CD4-positive, alpha-beta T cell (primary cell): ENCODE measurements around the gene C19orf81. TPM values are rescaled to one million over a fixed set of nuclear protein-coding genes. Genes with fewer than 3 reads are reported as not detected.

ENCODE experiments used
- ATAC-seq: fragments of 200-7000 bp; cut with Tn5 transposase; one replicate; pipeline ENCODE4 v1.10.0; 2022; ENCODE audit warnings: mild to moderate bottlenecking; ENCODE audit not compliant: poor library complexity
- CTCF ChIA-PET: fragments of 350-600 bp; sonication (Branson Sonifier 250); formaldehyde crosslinking; loops from one replicate; lab custom pipeline; 2021; ENCODE audit warnings: antibody characterized with exemption, inconsistent platforms; lab: Charles Lee
- POLR2A ChIA-PET: fragments of 350-600 bp; sonication (Branson Sonifier 250); formaldehyde crosslinking; loops from one replicate; lab custom pipeline; 2021; ENCODE audit warnings: antibody characterized with exemption, inconsistent platforms; lab: Charles Lee
- DNase-seq, 14 experiments: peaks; one replicate each; pipeline ENCODE4 v3.0.0-alpha.2; 2013 to 2020; ENCODE audit warnings: mixed read lengths in 2 of 14
- H3K27ac ChIP-seq, 2 donors: one replicate each; pipeline versions ENCODE4 v1.5.1 to v1.7.0; 2013; ENCODE audit warnings: low read length in 2 of 2, low read depth in 1 of 2, mild to moderate bottlenecking in 1 of 2
- H3K27me3 ChIP-seq, 2 experiments: 1 replicate in 1 of 2; 2 replicates in 1 of 2; pipeline versions ENCODE4 v1.6.1 to v1.7.0; 2013; ENCODE audit warnings: low read length in 2 of 2, control low read depth in 1 of 2, mild to moderate bottlenecking in 1 of 2, moderate library complexity in 1 of 2; ENCODE audit not compliant: insufficient read depth in 2 of 2, control insufficient read depth in 1 of 2
- H3K36me3 ChIP-seq: one replicate; pipeline ENCODE4 v1.6.1; 2013; ENCODE audit warnings: low read length, control low read depth; ENCODE audit not compliant: insufficient read depth
- H3K4me1 ChIP-seq: one replicate; pipeline ENCODE4 v1.6.1; 2013; ENCODE audit warnings: low read length, control low read depth; ENCODE audit not compliant: insufficient read depth
- H3K4me3 ChIP-seq: one replicate; pipeline ENCODE4 v1.5.1; 2013; ENCODE audit warnings: mild to moderate bottlenecking, low read length, moderate library complexity
- H3K9me3 ChIP-seq, 2 experiments: 1 replicate in 1 of 2; 2 replicates in 1 of 2; pipeline versions ENCODE4 v1.6.1 to v1.7.0; 2013; ENCODE audit warnings: low read length in 2 of 2, mild to moderate bottlenecking in 2 of 2, control low read depth in 1 of 2, moderate library complexity in 1 of 2; ENCODE audit not compliant: control insufficient read depth in 1 of 2, insufficient read depth in 1 of 2
- H3K27ac Mint-ChIP-seq: one replicate; pipeline ENCODE4 v1.8.0; 2020; ENCODE audit warnings: mixed read lengths
- H3K27me3 Mint-ChIP-seq: one replicate; pipeline ENCODE4 v1.8.0; 2021; ENCODE audit warnings: mixed read lengths
- H3K36me3 Mint-ChIP-seq: one replicate; pipeline ENCODE4 v1.8.0; 2021; ENCODE audit warnings: low read depth, mixed read lengths
- H3K4me1 Mint-ChIP-seq: one replicate; pipeline ENCODE4 v1.8.0; 2021; ENCODE audit warnings: low read depth, mixed read lengths
- H3K4me3 Mint-ChIP-seq: one replicate; pipeline ENCODE4 v1.8.0; 2020; ENCODE audit warnings: mild to moderate bottlenecking, mixed read lengths
- H3K9me3 Mint-ChIP-seq: one replicate; pipeline ENCODE4 v1.8.0; 2020; ENCODE audit warnings: mixed read lengths
- CTCF ChIP-seq: fragments of 200-600 bp; IDR thresholded peaks from one replicate; pipeline ENCODE4 v1.8.0; 2022; ENCODE audit warnings: antibody characterized with exemption, mild to moderate bottlenecking
- intact Hi-C, 2 experiments: fragments of 100-400 bp; cut with DNase I in 1 of 2; cut with micrococcal nuclease in 1 of 2; formaldehyde crosslinking; loops; one replicate each; pipeline versions ENCODE4 v1.15.1 to v1.9.0; 2023 to 2025; cut with DNase I, micrococcal nuclease
- total RNA-seq, 174 experiments: library from RNA in 2 of 174; stranded (reverse) in 2 of 174; gene quantifications; one replicate each; pipeline ENCODE4 v1.2.3 and lab custom pipeline; 2021 to 2026

Gene C19orf81
- total RNA-seq, 2 experiments from 2014 or later = not detected

- Histone ChIP-seq H3K27ac (no peak overlapping the region), H3K9me3 (peaks cover 0 to 21% of the 10 kb centered on the region in 2 experiments), H3K27me3 (peaks cover 23 to 56% of the 10 kb centered on the region in 2 experiments), H3K4me3 (no peak overlapping the region), H3K4me1 (no peaks in the 10 kb centered on the region), H3K36me3 (no peaks in the 10 kb centered on the region)
- no peak for TF ChIP-seq CTCF
- ChIA-PET CTCF (no interaction called here), POLR2A (no interaction called here)
- intact Hi-C loops = no loop called here
- no peaks in the 10 kb centered on the region for H3K4me1 Mint-ChIP-seq
- no peaks in the 10 kb centered on the region for H3K9me3 Mint-ChIP-seq
- ATAC-seq = no peak
- peaks cover 81% of the 10 kb centered on the region for H3K27me3 Mint-ChIP-seq
- H3K36me3 Mint-ChIP-seq = no peaks in the 10 kb centered on the region
- no peak for DNase-seq
- H3K4me3 Mint-ChIP-seq = no peak overlapping the region
- no peak overlapping the region for H3K27ac Mint-ChIP-seq
Measured at GRCh38 chr19:50697414-50698124, 48.3 kb downstream of the C19orf81 start.

DNA sequence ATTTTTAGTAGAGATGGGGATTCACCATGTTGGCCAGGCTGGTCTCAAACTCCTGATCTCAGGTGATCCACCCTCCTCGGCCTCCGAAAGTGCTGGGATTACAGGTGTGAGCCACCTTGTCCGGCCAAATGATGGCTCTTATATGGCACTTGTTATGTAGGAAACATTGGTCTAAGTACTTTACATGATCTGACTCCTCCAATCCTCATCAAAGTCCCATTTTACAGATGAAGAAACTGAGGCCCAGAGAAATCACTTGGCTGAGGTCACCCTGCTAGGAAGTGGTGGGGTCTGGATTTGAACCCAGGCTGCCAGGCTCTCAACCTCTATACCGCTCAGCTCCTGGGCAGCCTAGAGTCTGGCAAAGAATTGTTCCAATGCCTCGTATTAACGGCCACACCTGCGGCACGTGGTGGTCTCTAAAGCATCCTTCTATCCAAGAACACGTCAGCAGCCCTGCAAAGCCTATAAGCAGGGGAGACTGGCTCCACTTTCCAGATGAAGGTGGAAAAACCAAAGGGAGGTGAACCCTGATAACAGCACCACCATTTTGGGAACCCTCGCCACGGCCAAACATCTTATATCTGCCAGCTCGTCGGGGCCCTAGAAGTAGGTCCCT is 52.2 kb downstream of the C19orf81 start:
- H3K27me3 Mint-ChIP-seq = peaks cover 82% of the 10 kb centered on the region
- TF ChIP-seq CTCF = no peak

DNA sequence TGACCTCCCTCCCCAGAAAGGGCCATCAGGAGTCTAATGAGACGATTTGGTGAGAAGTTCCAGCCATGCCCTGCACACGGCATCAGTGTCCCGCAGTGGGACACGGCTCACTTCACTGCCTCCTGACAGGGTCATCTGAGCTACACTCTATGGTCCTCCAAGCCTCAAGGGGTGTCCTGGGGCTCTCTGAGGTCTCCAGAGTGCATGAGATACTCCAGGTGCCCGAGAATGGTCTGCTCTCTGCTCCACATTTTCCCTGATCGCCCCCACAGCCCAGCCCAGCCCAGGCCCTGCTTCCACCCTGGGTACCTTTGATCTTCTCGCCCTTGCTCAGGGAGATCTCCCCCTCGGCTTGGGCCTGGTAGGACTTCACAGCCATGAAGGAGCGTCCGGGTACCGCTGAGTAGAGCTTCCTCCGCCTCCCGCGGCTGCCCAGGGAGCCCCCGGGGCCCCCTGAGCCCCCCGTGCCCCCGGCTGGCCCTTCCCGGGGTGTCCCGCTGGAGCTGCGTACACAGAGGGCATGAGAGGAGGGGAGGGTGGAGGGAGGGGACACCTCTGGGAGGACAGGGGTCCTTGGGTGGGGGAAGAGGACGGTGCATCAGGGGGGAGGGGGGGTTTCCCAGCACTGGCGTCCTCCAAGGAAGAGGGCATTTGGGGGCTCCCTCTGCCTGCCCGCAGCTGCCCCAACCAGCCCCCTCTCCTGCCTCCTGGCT is 53.1 kb downstream of the C19orf81 start:
- intact Hi-C loops = no loop called here
- ChIA-PET CTCF (no interaction called here), POLR2A (no interaction called here)
- Histone ChIP-seq H3K4me3 (no peak overlapping the region), H3K4me1 (no peaks in the 10 kb centered on the region), H3K27me3 (peaks cover 12 to 37% of the 10 kb centered on the region in 2 experiments), H3K36me3 (no peaks in the 10 kb centered on the region), H3K27ac (no peak overlapping the region), H3K9me3 (peaks cover 0 to 9% of the 10 kb centered on the region in 2 experiments)
- H3K9me3 Mint-ChIP-seq = no peaks in the 10 kb centered on the region
- DNase-seq (no peak), ATAC-seq (no peak)
- peaks cover 77% of the 10 kb centered on the region for H3K27me3 Mint-ChIP-seq
- no peak overlapping the region for H3K27ac Mint-ChIP-seq
- no peaks in the 10 kb centered on the region for H3K4me1 Mint-ChIP-seq
- no peak overlapping the region for H3K4me3 Mint-ChIP-seq
- no peak for TF ChIP-seq CTCF
- H3K36me3 Mint-ChIP-seq = no peaks in the 10 kb centered on the region

More for the DNA sequence above, 52.2 kb downstream of the C19orf81 start:
- Mint-ChIP-seq H3K9me3 (no peaks in the 10 kb centered on the region), H3K36me3 (no peaks in the 10 kb centered on the region), H3K4me1 (no peaks in the 10 kb centered on the region), H3K27ac (no peak overlapping the region), H3K4me3 (no peak overlapping the region)
- intact Hi-C loops = no loop called here
- ChIA-PET CTCF (interaction anchor here (0.7 kb wide), 1 partner anchor 716 kb away, joined by 3 read pairs; no protein-coding TSS in a partner anchor), POLR2A (no interaction called here)
- DNase-seq (no peak), ATAC-seq (no peak)
- H3K4me1 ChIP-seq = no peaks in the 10 kb centered on the region
- no peaks in the 10 kb centered on the region for H3K36me3 ChIP-seq
- H3K27ac ChIP-seq = no peak overlapping the region
- H3K9me3 ChIP-seq = peaks cover 0 to 9% of the 10 kb centered on the region in 2 experiments
- peaks cover 12 to 44% of the 10 kb centered on the region in 2 experiments for H3K27me3 ChIP-seq
- H3K4me3 ChIP-seq = no peak overlapping the region
